ENCODE measurements around the gene TJP2. TPM values are rescaled to one million over a fixed set of nuclear protein-coding genes. Genes with fewer than 3 reads are reported as not detected.

Gene TJP2
- total RNA-seq, 1 experiment from 2014 or later = 107 TPM

DNA sequence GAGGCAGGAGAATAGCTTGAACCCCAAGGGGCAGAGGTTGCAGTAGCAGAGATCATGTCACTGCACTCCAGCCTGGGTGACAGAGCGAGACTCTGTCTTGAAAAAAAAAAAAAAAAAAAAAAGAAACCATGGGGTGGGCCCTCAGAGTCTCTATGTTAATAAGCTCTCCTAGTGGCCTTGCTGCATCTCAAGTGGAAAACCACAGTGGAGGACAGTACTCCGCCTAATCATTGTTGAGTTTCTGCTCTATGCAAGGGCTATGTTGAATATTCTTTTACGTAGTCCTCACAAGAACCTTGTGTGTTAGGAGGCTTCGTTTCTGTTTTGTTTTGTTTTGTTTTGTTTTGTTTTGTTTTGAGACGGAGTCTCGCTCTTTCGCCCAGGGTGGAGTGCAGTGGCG, 48.9 kb downstream of the TJP2 start:
- no peak for DNase-seq (ENCODE audit: low read depth)

GRCh38 chr9:69223605-69224004, 49.5 kb downstream of the TJP2 start:
- peak; percentile 67 for DNase-seq (ENCODE audit: low read depth)

GRCh38 chr9:69229367-69229766, 55.3 kb downstream of the TJP2 start:
- DNase-seq (ENCODE audit: low read depth) = no peak

GRCh38 chr9:69232135-69232534, 58.1 kb downstream of the TJP2 start:
- no peak for DNase-seq (ENCODE audit: low read depth)

DNA sequence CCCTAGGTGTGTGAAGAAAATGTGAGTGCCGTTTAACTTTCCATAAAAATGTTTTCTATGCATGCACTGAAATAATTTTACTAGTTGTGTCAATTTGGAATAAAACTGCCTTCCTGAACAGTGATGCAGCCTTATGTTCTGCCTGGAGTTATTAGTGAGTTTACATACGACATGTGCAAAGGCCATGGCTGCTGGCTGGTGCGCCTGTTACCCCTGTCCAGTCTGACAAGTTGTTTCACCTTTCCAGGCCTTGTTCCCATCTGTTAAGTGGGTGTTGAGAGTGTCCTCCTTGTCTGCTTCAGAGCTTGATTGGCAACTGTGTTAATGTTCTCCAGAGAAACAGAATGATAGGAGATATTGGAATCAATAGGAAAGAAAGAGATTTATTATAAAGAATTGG, 60.6 kb downstream of the TJP2 start:
- DNase-seq (ENCODE audit: low read depth) = no peak

DNA sequence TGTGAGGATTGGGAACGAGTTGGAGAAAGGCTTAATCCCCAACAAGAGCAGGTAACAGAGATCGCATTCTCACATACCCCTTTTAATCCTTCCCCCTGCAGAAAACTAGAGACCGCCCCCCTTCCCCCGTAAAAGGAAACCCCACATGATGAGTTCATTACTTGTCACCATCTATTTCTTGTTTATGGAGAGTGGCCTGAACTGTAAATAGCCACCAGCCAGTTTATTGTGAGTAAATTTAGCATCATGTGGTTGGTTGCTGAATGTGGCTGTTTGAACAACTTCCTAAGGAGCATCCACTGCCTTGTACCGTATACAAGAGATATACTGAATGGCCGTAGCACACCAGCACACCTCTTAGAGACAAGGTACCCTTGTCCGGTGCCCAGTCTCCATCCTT, 62.1 kb downstream of the TJP2 start:
- DNase-seq (ENCODE audit: low read depth) = no peak

DNA sequence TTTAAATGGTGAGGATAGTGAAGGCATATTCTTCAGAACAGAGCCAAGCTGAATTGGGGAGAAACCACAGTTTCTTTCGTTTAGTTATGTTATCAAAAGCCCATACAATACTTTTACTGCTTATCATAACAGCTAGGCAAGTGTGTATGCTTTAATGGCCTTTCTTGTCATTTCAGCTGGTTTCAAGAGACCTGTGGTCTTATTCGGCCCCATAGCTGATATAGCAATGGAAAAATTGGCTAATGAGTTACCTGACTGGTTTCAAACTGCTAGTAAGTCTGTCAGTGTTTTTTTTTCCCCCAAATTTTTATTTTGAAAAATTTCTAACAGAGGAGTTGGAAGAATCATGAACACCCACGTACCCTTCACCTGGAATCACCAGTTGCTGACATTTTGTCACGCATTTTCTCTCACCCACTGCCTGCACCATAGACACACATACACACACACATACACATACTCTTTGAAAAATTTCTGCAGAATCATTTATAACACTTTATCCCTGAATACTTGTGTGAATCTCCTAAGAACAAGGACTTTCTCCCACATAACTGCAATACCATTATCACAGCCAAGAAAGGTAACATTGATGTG, 63.7 kb downstream of the TJP2 start:
- no peak for DNase-seq (ENCODE audit: low read depth)

DNA sequence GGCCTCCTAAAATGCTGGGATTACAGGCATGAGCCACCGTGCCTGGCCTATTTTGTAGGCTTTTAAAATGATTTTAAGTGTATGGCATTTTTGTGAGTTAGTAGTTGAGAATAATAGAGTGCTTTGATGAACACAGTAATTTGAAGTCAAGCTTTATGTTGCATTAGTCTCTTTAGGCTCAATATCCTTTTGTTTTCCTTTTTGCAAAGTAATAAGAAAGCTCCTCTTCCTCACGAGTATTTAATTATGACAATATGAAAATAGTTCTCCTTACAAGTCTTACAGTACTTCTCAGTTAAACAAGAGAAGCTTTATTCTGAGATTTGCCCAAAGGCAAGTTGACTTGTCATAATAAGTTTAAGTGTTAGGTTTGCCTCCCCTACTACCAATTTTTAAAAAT, 69.0 kb downstream of the TJP2 start:
- no peak for DNase-seq (ENCODE audit: low read depth)

DNA sequence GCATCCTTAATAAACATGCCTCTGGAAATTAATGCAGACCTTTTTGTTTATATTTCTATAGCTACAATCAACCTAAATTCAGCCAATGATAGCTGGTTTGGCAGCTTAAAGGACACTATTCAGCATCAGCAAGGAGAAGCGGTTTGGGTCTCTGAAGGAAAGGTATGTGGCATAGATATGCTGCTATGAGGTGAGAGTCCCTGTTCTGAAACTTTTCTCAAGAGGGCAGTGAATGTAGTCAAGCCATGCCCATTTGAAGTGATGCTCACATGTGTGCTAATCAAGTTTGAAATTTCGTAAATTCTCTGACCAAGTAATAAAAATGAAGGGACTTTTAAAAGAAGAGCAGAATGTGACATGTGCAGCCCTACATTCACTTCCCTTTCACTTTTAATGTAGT, 72.6 kb downstream of the TJP2 start:
- DNase-seq (ENCODE audit: low read depth) = no peak

DNA sequence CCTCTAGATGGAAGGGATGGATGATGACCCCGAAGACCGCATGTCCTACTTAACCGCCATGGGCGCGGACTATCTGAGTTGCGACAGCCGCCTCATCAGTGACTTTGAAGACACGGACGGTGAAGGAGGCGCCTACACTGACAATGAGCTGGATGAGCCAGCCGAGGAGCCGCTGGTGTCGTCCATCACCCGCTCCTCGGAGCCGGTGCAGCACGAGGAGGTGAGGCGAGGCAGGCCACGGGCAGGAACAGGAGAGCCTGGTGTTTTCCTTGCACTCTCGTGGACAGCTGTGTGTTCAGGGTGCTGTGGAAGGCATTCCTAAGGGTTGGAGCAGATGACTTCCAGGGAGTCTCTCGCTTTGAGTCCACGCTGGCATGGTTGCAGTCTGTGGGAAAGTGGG, 73.9 kb downstream of the TJP2 start:
- no peak for DNase-seq (ENCODE audit: low read depth)

- DNase-seq (ENCODE audit: low read depth) = peak; percentile 8
Measured at GRCh38 chr9:69249337-69249736, 75.3 kb downstream of the TJP2 start.

DNA sequence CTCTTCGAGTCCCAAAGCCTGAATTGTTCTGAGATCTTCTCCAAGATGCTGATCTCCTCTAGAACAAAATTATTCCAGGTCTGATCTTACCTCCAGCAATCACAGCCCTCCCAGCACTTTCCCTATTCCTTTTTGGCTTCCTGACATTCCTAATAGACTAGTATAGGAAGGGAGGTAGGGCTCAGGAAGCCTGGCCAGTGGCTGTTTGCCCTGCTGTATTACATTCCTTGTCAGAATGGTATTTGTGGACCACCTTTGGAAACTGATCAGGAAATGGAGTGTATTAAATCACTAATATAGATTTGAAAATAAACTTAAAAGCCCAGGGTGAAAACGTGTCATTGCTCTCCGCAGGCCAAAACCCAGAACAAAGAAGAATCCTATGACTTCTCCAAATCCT, 76.6 kb downstream of the TJP2 start:
- no peak for DNase-seq (ENCODE audit: low read depth)

GRCh38 chr9:69252436-69252835, 78.4 kb downstream of the TJP2 start:
- no peak for DNase-seq (ENCODE audit: low read depth)

GRCh38 chr9:69253057-69253456, 79.0 kb downstream of the TJP2 start:
- no peak for DNase-seq (ENCODE audit: low read depth)

DNA sequence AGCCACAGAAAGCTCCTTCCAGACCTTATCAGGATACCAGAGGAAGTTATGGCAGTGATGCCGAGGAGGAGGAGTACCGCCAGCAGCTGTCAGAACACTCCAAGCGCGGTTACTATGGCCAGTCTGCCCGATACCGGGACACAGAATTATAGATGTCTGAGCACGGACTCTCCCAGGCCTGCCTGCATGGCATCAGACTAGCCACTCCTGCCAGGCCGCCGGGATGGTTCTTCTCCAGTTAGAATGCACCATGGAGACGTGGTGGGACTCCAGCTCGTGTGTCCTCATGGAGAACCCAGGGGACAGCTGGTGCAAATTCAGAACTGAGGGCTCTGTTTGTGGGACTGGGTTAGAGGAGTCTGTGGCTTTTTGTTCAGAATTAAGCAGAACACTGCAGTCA, 80.1 kb downstream of the TJP2 start:
- DNase-seq (ENCODE audit: low read depth) = no peak

GRCh38 chr9:69255591-69255990, 81.5 kb downstream of the TJP2 start:
- DNase-seq (ENCODE audit: low read depth) = no peak

DNA sequence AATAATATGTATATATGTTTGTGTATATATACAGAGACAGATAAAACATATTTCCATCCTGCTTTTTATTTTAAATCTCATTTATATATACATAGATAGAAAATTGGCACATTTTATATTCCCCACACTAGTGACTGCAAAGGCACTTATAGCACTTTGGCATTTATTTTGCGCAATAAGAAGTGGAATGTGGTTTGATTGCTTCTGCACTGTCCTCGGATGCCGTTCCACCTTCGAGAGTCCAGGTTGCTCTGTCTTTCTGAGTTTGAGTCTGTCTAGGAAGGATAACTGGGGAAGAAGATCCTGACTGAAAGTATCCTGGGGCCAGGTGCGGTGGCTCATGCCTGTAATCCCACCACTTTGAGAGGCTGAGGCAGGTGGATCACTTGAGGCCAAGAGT, 84.5 kb downstream of the TJP2 start:
- DNase-seq (ENCODE audit: low read depth) = no peak

- DNase-seq (ENCODE audit: low read depth) = no peak
Measured at GRCh38 chr9:69260161-69260560, 86.1 kb downstream of the TJP2 start.

GRCh38 chr9:69261636-69262035, 87.6 kb downstream of the TJP2 start:
- no peak for DNase-seq (ENCODE audit: low read depth)

DNA sequence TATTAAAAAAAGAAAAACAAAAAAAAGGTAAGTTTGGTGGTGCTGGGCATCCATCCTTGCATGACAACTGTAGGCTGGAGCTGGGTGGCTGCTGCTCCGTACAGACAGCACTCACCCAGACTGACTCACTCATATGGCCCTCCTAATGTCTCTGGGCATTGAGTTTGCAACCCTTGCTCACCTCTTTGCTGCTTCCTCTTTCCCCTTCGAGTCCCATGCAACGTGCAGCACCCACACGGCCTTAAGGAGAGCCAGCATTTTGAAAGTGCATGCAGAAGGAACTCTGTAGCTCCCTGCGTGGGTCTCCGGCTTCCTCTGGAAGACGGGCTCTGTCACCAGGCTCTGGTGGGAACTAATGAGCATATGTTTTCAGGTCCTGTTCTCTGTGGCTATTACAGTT, 90.4 kb downstream of the TJP2 start:
- DNase-seq (ENCODE audit: low read depth) = no peak

GRCh38 chr9:69265891-69266290, 91.8 kb downstream of the TJP2 start:
- DNase-seq (ENCODE audit: low read depth) = peak; percentile 45

- no peak for DNase-seq (ENCODE audit: low read depth)
Measured at GRCh38 chr9:69272212-69272611, 98.1 kb downstream of the TJP2 start.

GRCh38 chr9:69273161-69273560, 99.1 kb downstream of the TJP2 start:
- DNase-seq (ENCODE audit: low read depth) = no peak

- DNase-seq (ENCODE audit: low read depth) = no peak
Measured at GRCh38 chr9:69276775-69277174, 102.7 kb downstream of the TJP2 start.

All from HT1080 (cell line).